Adrenal gland (tissue), 12 donors: Measurements from ENCODE around the gene KCNS1. TPM values are rescaled to one million over a fixed set of nuclear protein-coding genes. Genes with fewer than 3 reads are reported as not detected.

Experiments used
- DNase-seq, 7 donors: peaks; one replicate each; pipeline ENCODE4 v3.0.0-alpha.2; 2019 to 2020
- H3K27ac ChIP-seq, 5 donors: fragments of 200-600 bp; sonication (generic) in 4 of 5; 1 replicate in 3 of 5; 2 replicates in 2 of 5; pipeline versions ENCODE4 v1.5.1 to v1.8.0; 2016 to 2020; ENCODE audit warnings: mild to moderate bottlenecking in 1 of 5
- H3K27me3 ChIP-seq: fragments of 200-600 bp; 2 replicates; pipeline ENCODE4 v1.8.0; 2021
- H3K36me3 ChIP-seq, 2 donors: fragments of 200-600 bp; replicated peaks in 1 of 2; 1 replicate in 1 of 2; 2 replicates in 1 of 2; pipeline versions ENCODE4 v1.5.1 to v1.8.0; 2018 to 2022
- H3K4me1 ChIP-seq, 2 donors: fragments of 200-600 bp; replicated peaks in 1 of 2; 1 replicate in 1 of 2; 2 replicates in 1 of 2; pipeline versions ENCODE4 v1.5.1 to v1.8.0; 2018 to 2021
- H3K4me3 ChIP-seq, 4 donors: fragments of 200-600 bp; sonication (generic) in 3 of 4; one replicate each; pipeline ENCODE4 v1.5.1; 2016 to 2018
- H3K9me3 ChIP-seq, 3 donors: fragments of 200-600 bp; sonication (generic) in 1 of 3; replicated peaks in 1 of 3; 1 replicate in 2 of 3; 2 replicates in 1 of 3; pipeline versions ENCODE4 v1.5.1 to v1.8.0; 2016 to 2021
- CTCF ChIP-seq, 6 experiments: fragments of 450-650 bp in 4 of 6; fragments of 200-600 bp in 2 of 6; sonication (generic) in 1 of 6; IDR thresholded peaks; 1 replicate in 5 of 6; 2 replicates in 1 of 6; pipeline versions ENCODE4 v1.5.1 to v1.8.0; 2016 to 2021; ENCODE audit warnings: antibody characterized with exemption in 6 of 6, mild to moderate bottlenecking in 2 of 6, moderate library complexity in 1 of 6
- POLR2A ChIP-seq, 2 donors: fragments of 450-650 bp; IDR thresholded peaks; one replicate each; pipeline ENCODE4 v1.6.1; 2017; ENCODE audit warnings: antibody characterized with exemption in 2 of 2, mild to moderate bottlenecking in 2 of 2, moderate library complexity in 1 of 2
- WGBS, 4 donors: extraction: QIAGEN DNeasy Blood & Tissue Kit in 2 of 4; methylation state at CpG; one replicate each; pipeline versions ENCODE4 v1.1.5 to v1.1.7; 2013 to 2017; 5-methylcytosine and 5-hydroxymethylcytosine counted together
- intact Hi-C, 2 donors: fragments of 100-400 bp; cut with DNase I; formaldehyde crosslinking; loops; one replicate each; pipeline versions ENCODE4 v1.14.1 to v1.15.0; 2022 to 2023
- polyA plus RNA-seq, 3 donors: library from polyadenylated mRNA; stranded (reverse); fragments of 200-250 nt in 2 of 3; fragments of 350-450 nt in 1 of 3; fragmentation: Illumina TruSeq in 1 of 3; extraction: RNeasy Lipid Tissue Mini Kit (QIAGEN cat#74804) in 1 of 3; gene quantifications; one replicate each; pipeline ENCODE4 v1.2.3, GENCODE V29; 2013 to 2014
- total RNA-seq, 9 donors: library from RNA; depleted of rRNA in 4 of 9; stranded (reverse); fragments of >200 nt in 4 of 9; fragments of 120-200 nt in 1 of 9; fragmentation: NEBNext Ultra II Directional in 1 of 9; extraction: Animal tissue kit (Norgen Biotek cat#: 25700) in 1 of 9; gene quantifications; one replicate each; pipeline versions ENCODE4 v1.1.0 to v1.2.4, GENCODE V29; 2013 to 2023
- donor health status: healthy with polysubstance abuse.
- donor health status: Bipolar disorder and iron deficiency.
- donor health status: DM: yes; HTN: yes; CAD: no.
- donor health status: DM: no; HTN: no; CAD: no.
- donor health status: DM: no; HTN: no; CAD: no.
- donor health status: DM: yes; HTN: yes; CAD: no.

Gene KCNS1
- total and polyA plus RNA-seq, 12 donors, result 0.21 to 3.7 (median 0.42) TPM

GRCh38 chr20:45060294-45060693, 40.6 kb downstream of the KCNS1 start:
- DNase-seq, result no peak
- Histone ChIP-seq H3K36me3 (no peaks in the 10 kb centered on the region), H3K27ac (no peak overlapping the region), H3K9me3 (no peaks in the 10 kb centered on the region), H3K4me3 (no peak overlapping the region), H3K4me1 (no peaks in the 10 kb centered on the region), H3K27me3 (no peaks in the 10 kb centered on the region)
- no peak for TF ChIP-seq CTCF (IDR thresholded peaks at IDR 0.05)
- no peak for TF ChIP-seq POLR2A (IDR thresholded peaks at IDR 0.05)
- 83 to 94% (median 93%) methylated on average over 4 of the region's 4 CpGs for WGBS, 4 donors
- intact Hi-C loops, result no loop called here

- TF ChIP-seq POLR2A (IDR thresholded peaks at IDR 0.05), result no peak
- TF ChIP-seq CTCF (IDR thresholded peaks at IDR 0.05), result no peak
- Histone ChIP-seq H3K27ac (no peak overlapping the region), H3K9me3 (no peaks in the 10 kb centered on the region), H3K36me3 (no peaks in the 10 kb centered on the region), H3K4me1 (no peaks in the 10 kb centered on the region), H3K4me3 (no peak overlapping the region), H3K27me3 (no peaks in the 10 kb centered on the region)
- 92 to 94% (median 92%) methylated on average over 6 of the region's 6 CpGs for WGBS, 4 donors
- no peak for DNase-seq
- intact Hi-C loops, result no loop called here
Measured at GRCh38 chr20:45059022-45059728, 41.8 kb downstream of the KCNS1 start.

- DNase-seq, result no peak
- Histone ChIP-seq H3K27ac (no peak overlapping the region), H3K4me1 (peaks cover 1 to 2% of the 10 kb centered on the region in 2 donors), H3K9me3 (no peaks in the 10 kb centered on the region), H3K36me3 (no peaks in the 10 kb centered on the region), H3K4me3 (no peak overlapping the region), H3K27me3 (no peaks in the 10 kb centered on the region)
- intact Hi-C loops, result no loop called here
- no peak for TF ChIP-seq POLR2A (IDR thresholded peaks at IDR 0.05)
- no peak for TF ChIP-seq CTCF (IDR thresholded peaks at IDR 0.05)
- 85 to 94% (median 92%) methylated on average over 4 of the region's 4 CpGs for WGBS, 4 donors
Measured at GRCh38 chr20:45058168-45058850, 42.6 kb downstream of the KCNS1 start.

- H3K9me3 ChIP-seq, result no peaks in the 10 kb centered on the region
Measured at GRCh38 chr20:45056473-45057173, 44.3 kb downstream of the KCNS1 start.

More at GRCh38 chr20:45056473-45057173, 44.3 kb downstream of the KCNS1 start:
- 87 to 92% (median 88%) methylated on average over 5 to 8 of the region's 8 CpGs for whole genome bisulfite sequencing, 4 donors
- no peak for TF ChIP-seq POLR2A (IDR thresholded peaks at IDR 0.05)
- TF ChIP-seq CTCF (IDR thresholded peaks at IDR 0.05), result no peak
- H3K4me3 ChIP-seq, result no peak overlapping the region
- no peak overlapping the region for H3K27ac ChIP-seq
- H3K27me3 ChIP-seq, result no peaks in the 10 kb centered on the region
- intact Hi-C loops, result no loop called here
- H3K4me1 ChIP-seq, result peaks cover 7 to 13% of the 10 kb centered on the region in 2 donors
- no peaks in the 10 kb centered on the region for H3K36me3 ChIP-seq
- DNase-seq, result no peak
